GM06990 (cell line): ENCODE measurements around the gene RAB22A.

Source experiments
- DNase-seq: peaks from one replicate; pipeline ENCODE4 v3.0.0-alpha.2; 2011; ENCODE audit not compliant: insufficient read length; ENCODE audit errors: extremely low read depth
- H3K27me3 ChIP-seq: replicated peaks from 2 replicates; pipeline ENCODE4 v1.6.0; 2011; ENCODE audit warnings: low read length; ENCODE audit not compliant: control insufficient read depth, insufficient read depth
- H3K36me3 ChIP-seq: 2 replicates; pipeline ENCODE4 v1.5.1; 2011; ENCODE audit warnings: low read length; ENCODE audit not compliant: control insufficient read depth, insufficient read depth
- H3K4me3 ChIP-seq: replicated peaks from 2 replicates; pipeline ENCODE4 v1.5.1; 2011; ENCODE audit warnings: low read depth, mild to moderate bottlenecking, control low read depth, low read length
- TF ChIP-seq, protein P1 (sequence below): IDR thresholded peaks from 2 replicates; pipeline ENCODE4 v1.5.1; 2011; ENCODE audit warnings: low read length, control low read depth, mild to moderate bottlenecking, inconsistent platforms; ENCODE audit not compliant: insufficient read depth, poor library complexity, severe bottlenecking

RAB22A gene

DNA sequence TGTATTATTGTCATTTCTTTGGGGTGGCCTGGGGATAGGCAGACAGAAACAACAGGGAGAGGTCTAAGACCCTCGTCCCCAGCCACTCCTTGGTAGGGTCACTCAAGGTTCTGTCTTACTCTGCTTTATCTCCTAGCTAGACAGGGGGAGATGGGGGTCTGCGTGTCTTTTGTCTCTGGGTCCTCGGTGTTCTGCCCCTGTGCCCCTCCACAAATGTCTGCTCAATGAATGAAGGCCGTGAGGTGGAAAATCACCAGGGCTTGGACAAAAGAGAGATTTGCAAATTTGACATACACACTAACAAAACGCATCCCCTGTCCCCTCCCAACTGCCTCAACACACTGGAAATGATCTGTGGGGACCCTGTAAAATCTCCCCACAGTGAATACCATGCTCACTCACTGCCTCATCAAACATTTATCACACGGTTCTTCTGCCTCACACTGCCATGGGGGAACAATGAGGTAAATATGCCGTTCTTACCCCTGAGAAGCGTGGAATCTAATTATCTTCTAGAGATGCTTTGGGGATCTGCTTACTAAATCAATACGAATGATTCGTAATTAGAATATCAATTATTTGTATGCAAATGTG lies 66.3 kb downstream of the RAB22A start:
- no peaks in the 10 kb centered on the region for H3K36me3 ChIP-seq
- TF ChIP-seq, protein P1, sequence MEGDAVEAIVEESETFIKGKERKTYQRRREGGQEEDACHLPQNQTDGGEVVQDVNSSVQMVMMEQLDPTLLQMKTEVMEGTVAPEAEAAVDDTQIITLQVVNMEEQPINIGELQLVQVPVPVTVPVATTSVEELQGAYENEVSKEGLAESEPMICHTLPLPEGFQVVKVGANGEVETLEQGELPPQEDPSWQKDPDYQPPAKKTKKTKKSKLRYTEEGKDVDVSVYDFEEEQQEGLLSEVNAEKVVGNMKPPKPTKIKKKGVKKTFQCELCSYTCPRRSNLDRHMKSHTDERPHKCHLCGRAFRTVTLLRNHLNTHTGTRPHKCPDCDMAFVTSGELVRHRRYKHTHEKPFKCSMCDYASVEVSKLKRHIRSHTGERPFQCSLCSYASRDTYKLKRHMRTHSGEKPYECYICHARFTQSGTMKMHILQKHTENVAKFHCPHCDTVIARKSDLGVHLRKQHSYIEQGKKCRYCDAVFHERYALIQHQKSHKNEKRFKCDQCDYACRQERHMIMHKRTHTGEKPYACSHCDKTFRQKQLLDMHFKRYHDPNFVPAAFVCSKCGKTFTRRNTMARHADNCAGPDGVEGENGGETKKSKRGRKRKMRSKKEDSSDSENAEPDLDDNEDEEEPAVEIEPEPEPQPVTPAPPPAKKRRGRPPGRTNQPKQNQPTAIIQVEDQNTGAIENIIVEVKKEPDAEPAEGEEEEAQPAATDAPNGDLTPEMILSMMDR = no peak
- no peak for DNase-seq
- H3K27me3 ChIP-seq = no peaks in the 10 kb centered on the region
- no peak overlapping the region for H3K4me3 ChIP-seq

DNA sequence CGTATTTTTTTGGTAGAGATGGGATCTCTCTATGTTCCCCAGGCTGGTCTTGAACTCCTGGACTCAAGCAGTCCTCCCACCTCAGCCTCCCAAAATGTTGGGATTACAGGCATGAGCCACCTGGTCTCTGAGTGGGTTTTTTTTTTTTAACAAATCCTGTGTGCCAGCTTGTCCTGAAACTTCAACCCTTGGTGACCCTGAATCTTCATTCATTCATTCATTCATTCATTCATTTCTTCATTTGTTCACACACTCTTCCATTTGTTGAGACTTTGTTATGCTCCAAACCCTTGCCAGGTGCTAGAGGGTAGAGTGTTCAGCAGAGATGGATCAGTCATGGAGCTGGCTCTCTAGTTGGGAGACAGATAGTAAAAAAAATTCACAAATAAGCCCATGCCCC lies 67.5 kb downstream of the RAB22A start:
- H3K27me3 ChIP-seq = no peaks in the 10 kb centered on the region
- no peaks in the 10 kb centered on the region for H3K36me3 ChIP-seq
- no peak for DNase-seq
- TF ChIP-seq, protein P1 = no peak
- H3K4me3 ChIP-seq = no peak overlapping the region

DNA sequence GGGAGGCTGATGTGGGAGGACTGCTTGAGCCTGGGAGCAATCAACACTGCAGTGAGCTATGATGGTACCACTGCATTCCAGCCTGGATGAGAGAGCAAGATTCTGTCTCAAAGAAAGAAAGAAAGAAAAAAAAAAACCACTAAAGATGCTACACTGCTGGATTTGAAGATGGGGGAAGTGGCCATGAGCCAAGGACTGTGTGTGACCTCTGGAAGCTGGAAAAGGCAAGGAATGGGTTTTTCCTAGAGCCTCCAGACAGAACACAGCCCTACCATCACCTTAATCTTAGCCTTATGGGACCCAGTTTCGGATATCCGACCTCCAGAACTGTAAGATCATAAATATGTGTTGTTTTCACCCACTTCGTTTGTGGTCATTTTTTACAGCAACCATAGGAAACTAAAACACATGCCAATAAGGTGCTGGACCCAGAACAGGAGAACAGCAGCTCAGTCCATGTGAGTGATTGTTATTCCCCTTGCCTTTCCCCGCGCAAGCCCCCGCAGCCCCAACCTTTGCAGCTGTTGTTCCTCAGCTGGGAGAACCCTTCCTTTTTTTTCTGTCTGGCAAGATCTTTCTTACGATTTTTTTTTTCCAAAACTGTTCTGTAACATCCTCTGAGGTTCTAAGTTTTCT lies 68.4 kb downstream of the RAB22A start:
- no peak for DNase-seq
- Histone ChIP-seq H3K36me3 (no peaks in the 10 kb centered on the region), H3K4me3 (no peak overlapping the region), H3K27me3 (no peaks in the 10 kb centered on the region)
- TF ChIP-seq, protein P1 = no peak

DNA sequence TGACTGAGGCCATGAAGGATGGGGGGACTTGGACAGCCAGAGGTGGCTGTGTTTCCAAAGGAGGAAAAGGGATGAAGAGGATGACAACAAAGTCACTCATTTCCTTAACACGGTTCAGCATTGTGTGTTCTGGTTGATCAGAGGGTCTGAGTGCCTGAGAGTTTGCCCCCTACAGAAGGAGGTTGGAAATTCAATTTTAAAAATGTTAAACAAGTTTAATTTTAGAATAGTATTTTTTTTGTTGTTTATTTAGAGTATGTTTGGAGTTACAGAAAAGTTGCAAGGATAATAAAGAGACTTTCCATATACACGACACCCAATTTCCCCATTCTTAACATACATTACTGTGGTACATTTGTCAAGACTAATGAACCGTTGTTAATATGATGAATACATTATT lies 69.2 kb downstream of the RAB22A start:
- Histone ChIP-seq H3K4me3 (no peak overlapping the region), H3K27me3 (no peaks in the 10 kb centered on the region), H3K36me3 (no peaks in the 10 kb centered on the region)
- TF ChIP-seq, protein P1 = no peak
- no peak for DNase-seq

DNA sequence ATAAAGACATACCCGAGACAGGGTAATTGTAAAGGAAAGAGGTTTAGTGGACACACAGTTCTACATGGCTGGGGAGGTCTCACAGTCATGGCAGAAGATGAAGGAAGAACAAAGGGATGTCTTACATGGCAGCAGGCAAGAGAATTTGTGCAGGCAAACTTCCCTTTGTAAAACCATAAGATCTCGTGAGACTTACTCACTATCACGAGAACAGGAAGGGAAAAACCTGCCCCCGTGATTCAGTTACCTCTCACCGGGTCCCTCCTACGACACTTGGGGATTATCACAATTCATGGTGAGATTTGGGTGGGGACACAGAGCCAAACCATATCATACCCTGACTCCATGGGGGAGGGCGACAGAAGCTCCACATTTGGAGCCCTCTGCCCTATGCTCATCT lies 72.1 kb downstream of the RAB22A start:
- no peaks in the 10 kb centered on the region for H3K27me3 ChIP-seq
- H3K36me3 ChIP-seq = no peaks in the 10 kb centered on the region
- DNase-seq = no peak
- TF ChIP-seq, protein P1 = no peak
- H3K4me3 ChIP-seq = no peak overlapping the region

DNA sequence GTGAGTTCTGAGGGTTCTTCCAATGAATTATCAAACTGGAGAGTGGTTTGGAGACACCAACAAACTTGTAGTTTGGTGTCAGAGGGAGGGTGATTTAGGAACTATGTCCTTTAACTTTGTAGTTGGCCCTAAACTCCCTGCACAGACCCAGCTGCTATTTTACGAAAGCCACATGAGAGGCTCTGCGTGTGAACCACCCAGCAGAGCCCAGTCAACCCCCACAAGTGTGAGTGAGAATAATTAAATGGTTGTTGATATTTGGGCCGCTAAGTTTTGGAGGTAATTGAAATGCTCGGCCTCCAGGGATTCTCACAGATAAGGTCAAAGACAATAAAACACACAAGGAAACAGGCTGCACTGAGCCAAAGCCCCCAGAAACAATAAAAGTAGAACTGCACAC lies 72.6 kb downstream of the RAB22A start:
- no peak for DNase-seq
- Histone ChIP-seq H3K36me3 (no peaks in the 10 kb centered on the region), H3K4me3 (no peak overlapping the region), H3K27me3 (no peaks in the 10 kb centered on the region)
- TF ChIP-seq, protein P1 = no peak
